ENCODE data around the gene CYTH2.

GRCh38 chr19:48477698-48478338 lies 8.6 kb downstream of the CYTH2 start:
- TF ChIP-seq, protein P1, sequence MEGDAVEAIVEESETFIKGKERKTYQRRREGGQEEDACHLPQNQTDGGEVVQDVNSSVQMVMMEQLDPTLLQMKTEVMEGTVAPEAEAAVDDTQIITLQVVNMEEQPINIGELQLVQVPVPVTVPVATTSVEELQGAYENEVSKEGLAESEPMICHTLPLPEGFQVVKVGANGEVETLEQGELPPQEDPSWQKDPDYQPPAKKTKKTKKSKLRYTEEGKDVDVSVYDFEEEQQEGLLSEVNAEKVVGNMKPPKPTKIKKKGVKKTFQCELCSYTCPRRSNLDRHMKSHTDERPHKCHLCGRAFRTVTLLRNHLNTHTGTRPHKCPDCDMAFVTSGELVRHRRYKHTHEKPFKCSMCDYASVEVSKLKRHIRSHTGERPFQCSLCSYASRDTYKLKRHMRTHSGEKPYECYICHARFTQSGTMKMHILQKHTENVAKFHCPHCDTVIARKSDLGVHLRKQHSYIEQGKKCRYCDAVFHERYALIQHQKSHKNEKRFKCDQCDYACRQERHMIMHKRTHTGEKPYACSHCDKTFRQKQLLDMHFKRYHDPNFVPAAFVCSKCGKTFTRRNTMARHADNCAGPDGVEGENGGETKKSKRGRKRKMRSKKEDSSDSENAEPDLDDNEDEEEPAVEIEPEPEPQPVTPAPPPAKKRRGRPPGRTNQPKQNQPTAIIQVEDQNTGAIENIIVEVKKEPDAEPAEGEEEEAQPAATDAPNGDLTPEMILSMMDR (IDR thresholded peaks at IDR 0.05), result no peak
- TF ChIP-seq POLR2A (IDR thresholded peaks at IDR 0.05), result no peak
